Mucosa of descending colon (tissue), 3 donors: ENCODE data around the gene PSMB3. TPM values are rescaled to one million over a fixed set of nuclear protein-coding genes. Genes with fewer than 3 reads are reported as not detected.

Experiments used
- ATAC-seq: fragments of 200-7000 bp; cut with Tn5 transposase; one replicate; pipeline ENCODE4 v1.9.1; 2020; ENCODE audit warnings: mild to moderate bottlenecking, moderate library complexity
- DNase-seq, 3 donors: peaks; one replicate each; pipeline ENCODE4 v3.0.0-alpha.2; 2020
- H3K36me3 ChIP-seq: fragments of 200-600 bp; one replicate; pipeline ENCODE4 v1.8.0; 2021; ENCODE audit warnings: low read depth, mild to moderate bottlenecking
- H3K4me1 ChIP-seq: fragments of 200-600 bp; one replicate; pipeline ENCODE4 v1.8.0; 2021; ENCODE audit warnings: low read depth, mild to moderate bottlenecking
- H3K4me3 ChIP-seq: fragments of 200-600 bp; one replicate; pipeline ENCODE4 v1.8.0; 2021; ENCODE audit warnings: mild to moderate bottlenecking
- H3K9me3 ChIP-seq: fragments of 200-600 bp; one replicate; pipeline ENCODE4 v1.8.0; 2021; ENCODE audit warnings: mild to moderate bottlenecking
- intact Hi-C, 2 donors: fragments of 100-400 bp; cut with DNase I in 1 of 2; cut with micrococcal nuclease in 1 of 2; formaldehyde crosslinking; loops; one replicate each; pipeline versions ENCODE4 v1.11.0 to v1.11.1; 2022; cut with DNase I, micrococcal nuclease
- total RNA-seq, 3 donors: library from RNA; stranded (reverse); fragmentation: NEBNext Ultra II Directional in 2 of 3; extraction: Animal tissue kit (Norgen Biotek cat#: 25700) in 2 of 3; gene quantifications; one replicate each; pipeline versions ENCODE4 v1.2.1 to v1.2.4, GENCODE V29; 2021 to 2023
- TF ChIP-seq, protein P1 (sequence below): fragments of 200-600 bp; IDR thresholded peaks from one replicate; pipeline ENCODE4 v1.8.0; 2022; ENCODE audit warnings: antibody characterized with exemption, mild to moderate bottlenecking
- donor health status: DM: no; HTN: no; CAD: no; lungs with moderate emphysema.
- donor health status: DM: no; HTN: no; CAD: no.
- donor health status: DM: no; HTN: yes; CAD: no.

PSMB3 gene
- total RNA-seq, 3 donors from 2014 or later, result 129 to 197 (median 145) TPM

DNA sequence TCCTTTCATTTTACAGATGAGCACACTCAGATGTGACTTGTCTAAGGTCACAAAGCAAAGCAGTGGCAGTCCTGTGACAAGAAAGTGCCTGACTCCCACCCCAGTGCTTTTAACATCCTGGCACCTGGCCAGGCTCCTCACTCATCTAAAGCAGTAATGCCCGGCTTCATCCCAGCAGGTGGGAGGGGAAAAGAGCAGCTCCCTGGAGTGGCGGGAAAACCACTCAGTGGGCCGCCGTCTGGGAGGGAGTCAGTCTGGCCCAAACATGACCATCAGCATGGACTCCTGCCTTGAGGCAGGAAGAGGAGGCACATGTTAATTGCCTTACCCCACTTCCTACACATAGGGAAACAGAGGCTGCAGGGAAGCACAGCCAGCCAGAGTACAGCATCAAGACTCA, 7.0 kb upstream of the PSMB3 start:
- TF ChIP-seq, protein P1, sequence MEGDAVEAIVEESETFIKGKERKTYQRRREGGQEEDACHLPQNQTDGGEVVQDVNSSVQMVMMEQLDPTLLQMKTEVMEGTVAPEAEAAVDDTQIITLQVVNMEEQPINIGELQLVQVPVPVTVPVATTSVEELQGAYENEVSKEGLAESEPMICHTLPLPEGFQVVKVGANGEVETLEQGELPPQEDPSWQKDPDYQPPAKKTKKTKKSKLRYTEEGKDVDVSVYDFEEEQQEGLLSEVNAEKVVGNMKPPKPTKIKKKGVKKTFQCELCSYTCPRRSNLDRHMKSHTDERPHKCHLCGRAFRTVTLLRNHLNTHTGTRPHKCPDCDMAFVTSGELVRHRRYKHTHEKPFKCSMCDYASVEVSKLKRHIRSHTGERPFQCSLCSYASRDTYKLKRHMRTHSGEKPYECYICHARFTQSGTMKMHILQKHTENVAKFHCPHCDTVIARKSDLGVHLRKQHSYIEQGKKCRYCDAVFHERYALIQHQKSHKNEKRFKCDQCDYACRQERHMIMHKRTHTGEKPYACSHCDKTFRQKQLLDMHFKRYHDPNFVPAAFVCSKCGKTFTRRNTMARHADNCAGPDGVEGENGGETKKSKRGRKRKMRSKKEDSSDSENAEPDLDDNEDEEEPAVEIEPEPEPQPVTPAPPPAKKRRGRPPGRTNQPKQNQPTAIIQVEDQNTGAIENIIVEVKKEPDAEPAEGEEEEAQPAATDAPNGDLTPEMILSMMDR, result no peak
- ATAC-seq (no peak), DNase-seq (no peak)
- Histone ChIP-seq H3K4me1 (peaks cover 51% of the 10 kb centered on the region), H3K9me3 (no peaks in the 10 kb centered on the region), H3K4me3 (no peak overlapping the region), H3K36me3 (no peaks in the 10 kb centered on the region)
- intact Hi-C loops, result no loop called here

DNA sequence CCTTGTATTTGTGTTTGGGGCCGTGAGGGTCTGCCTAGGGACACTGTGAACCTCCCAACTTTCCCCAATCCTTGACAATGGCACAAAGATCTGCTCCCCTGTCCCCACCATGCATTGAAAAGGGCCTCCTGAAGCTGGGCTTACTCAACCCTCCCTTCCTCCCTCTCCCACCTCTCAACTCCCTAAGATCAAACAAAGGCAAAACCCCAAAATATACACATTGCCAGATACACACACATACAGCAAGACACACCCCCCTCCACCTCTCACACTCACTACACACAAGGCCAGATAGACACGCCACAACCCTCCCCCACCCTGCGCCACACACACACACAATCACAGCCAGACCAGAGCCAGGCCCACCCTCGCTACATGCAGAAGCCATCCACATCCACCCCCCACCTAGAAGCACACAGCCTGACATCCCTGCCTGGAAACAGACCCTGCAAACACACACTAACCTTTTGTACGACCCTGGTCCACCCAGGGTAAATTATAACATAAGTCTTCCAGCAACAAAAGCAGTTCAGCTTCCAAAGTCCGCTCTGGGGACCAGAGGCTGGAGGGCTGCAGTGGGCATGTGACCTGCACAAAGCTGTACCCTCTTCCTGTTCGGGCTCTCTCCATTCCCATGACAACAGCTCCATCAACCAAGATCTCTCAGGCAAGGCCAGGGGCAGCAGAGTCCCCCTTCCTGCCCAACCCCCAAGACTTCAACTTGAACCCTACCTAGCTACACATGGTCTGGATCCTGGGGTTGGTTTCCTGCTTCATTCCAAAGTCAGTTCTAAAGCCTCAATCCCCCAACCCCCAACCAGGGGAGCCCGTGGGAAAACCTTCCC, 6.3 kb upstream of the PSMB3 start:
- Histone ChIP-seq H3K9me3 (no peaks in the 10 kb centered on the region), H3K4me3 (no peak overlapping the region), H3K4me1 (peaks cover 57% of the 10 kb centered on the region), H3K36me3 (no peaks in the 10 kb centered on the region)
- no peak for DNase-seq
- intact Hi-C loops, result no loop called here
- no peak for ATAC-seq
- TF ChIP-seq, protein P1, result no peak

DNA sequence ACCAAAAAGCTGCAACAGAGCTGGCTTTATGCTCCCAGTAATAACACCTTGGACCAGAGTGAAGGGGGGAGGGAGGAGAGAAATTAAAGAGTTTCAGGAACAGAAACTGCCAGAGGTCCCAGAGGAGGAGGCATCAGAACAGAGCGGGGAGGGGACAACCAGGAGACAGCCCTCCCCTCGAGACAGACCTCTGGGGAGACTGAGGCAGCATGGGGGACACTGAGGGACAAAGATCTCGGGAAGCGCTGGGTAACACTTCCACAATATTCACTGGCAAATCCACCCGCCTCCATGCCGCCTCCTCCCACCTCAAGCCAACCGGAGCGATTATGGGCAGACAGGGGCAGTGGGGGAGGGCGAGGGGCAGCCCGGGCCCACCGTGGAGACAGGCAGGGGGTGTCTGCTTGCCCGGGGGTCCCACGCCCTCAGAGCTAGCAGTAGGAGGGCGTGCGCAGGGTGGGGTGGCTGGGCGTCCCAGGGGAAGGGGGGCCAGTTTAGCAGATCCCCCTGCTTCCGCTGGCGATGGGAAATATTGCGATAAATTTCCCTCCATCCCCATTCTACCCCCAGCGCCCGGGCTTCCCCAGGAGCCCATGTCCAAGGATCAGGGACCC, 5.6 kb upstream of the PSMB3 start:
- ATAC-seq (no peak), DNase-seq (peak in 1 of 3 donors; percentile 27)
- peak overlapping the region; percentile 43 for H3K4me3 ChIP-seq
- no peaks in the 10 kb centered on the region for H3K9me3 ChIP-seq
- peaks cover 56% of the 10 kb centered on the region for H3K4me1 ChIP-seq
- intact Hi-C loops, result no loop called here
- H3K36me3 ChIP-seq, result no peaks in the 10 kb centered on the region
- TF ChIP-seq, protein P1, result no peak

DNA sequence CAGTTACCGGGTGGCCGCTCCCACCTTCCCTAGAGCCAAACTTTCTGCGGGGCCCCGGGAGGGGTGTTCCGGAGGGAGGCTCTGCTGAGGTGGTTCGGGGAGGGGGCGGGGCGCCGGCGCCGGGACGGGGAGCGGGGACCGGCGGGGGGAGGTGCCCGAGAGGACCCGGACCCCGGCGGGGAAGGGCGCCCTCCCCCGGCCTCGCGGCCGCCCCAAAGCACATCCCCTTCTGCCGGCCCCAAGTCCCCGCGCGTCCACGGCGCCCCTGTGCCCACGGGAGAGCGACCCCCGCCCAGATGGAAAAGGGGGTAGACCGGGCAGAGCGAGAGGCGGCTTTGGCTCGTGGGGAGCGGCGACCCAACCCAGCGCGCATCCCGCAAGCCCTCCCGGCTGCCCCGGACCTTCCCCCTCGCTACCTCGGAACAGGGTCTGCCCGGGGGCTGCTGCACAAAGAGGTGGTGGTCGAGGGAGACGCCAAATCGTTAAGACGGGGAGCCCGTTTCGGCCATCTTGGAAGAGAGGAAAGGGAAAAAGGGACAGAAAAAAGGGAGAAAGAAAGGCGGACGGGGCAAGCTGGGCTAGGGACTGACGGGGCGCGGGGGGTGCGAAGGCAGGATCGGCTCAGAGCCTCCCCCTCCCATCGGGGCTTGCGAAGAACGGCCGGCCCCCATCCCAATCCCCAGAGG, 4.9 kb upstream of the PSMB3 start:
- no peak for ATAC-seq
- H3K9me3 ChIP-seq, result no peaks in the 10 kb centered on the region
- peak overlapping the region; percentile 43 for H3K4me3 ChIP-seq
- intact Hi-C loops, result no loop called here
- TF ChIP-seq, protein P1, result no peak
- H3K36me3 ChIP-seq, result peaks cover 4% of the 10 kb centered on the region
- peaks cover 51% of the 10 kb centered on the region for H3K4me1 ChIP-seq
- DNase-seq, result peak; percentile 61 to 69 (median 67)

DNA sequence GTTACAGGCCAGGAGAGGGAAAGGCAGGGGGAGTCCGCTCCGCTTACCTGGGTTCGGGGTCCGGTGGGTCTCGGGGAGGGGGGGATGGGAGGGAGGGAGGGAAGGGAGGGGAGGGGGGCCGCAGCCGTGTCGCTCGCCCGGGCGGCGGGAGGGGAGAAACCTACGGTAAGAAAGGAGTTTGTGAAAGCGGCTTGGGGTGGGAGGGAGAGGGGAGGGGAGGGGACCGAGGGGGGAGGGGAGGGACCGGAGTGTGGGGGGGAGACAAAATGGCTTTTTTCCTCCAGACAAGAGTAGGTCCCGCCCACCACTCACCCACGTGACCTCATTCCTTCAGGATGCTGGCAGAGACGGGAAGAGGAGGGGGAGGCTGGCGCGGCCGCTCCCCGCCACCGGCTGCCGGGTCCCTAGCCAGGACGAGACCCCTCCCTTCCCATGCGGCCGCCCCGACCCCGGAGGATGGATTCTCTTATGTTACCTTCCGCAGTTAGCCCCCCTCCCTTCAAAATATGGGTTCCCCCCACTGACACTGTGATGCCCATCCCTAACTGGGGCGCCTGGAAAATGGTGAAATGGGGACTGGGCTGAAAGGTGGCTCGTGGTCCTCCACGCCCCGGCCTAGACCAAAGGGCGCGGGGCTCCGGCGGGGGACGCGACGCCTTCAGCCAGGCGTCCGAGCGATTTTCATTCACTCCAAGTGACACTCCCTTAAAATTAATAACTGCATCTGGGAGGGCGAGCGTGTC, 4.2 kb upstream of the PSMB3 start, which contains the start of gene PCGF2:
PCGF2 (minus strand) TSS at position 188 of the 743 bp plus-strand sequence. CDS start 7,934 bp downstream, outside the sequence.
- peak; percentile 23 for ATAC-seq
- peak; percentile 88 to 97 (median 91) for DNase-seq
- Histone ChIP-seq H3K36me3 (peaks cover 4% of the 10 kb centered on the region), H3K9me3 (no peaks in the 10 kb centered on the region), H3K4me3 (peak within 1 kb of the TSS; percentile 43), H3K4me1 (peaks cover 44% of the 10 kb centered on the region)
- intact Hi-C loops, result no loop called here
- TF ChIP-seq, protein P1, result no peak
